PC-9 (cell line): ENCODE results near the gene COG1. TPM values are rescaled to one million over a fixed set of nuclear protein-coding genes. Genes with fewer than 3 reads are reported as not detected.

ENCODE experiments used
- BruUV-seq: library from RNA; stranded (reverse); fragments of 400-500 nt; replicated peaks from 2 replicates; lab custom pipeline; 2021; lab: Mats Ljungman, UMichigan
- CTCF ChIA-PET: fragments of 300-600 bp; sonication (Branson Sonifier 250); formaldehyde crosslinking; loops from one replicate; lab custom pipeline; 2022; ENCODE audit warnings: antibody characterized with exemption; lab: Charles Lee
- POLR2A ChIA-PET: fragments of 300-600 bp; sonication (Branson Sonifier 250); formaldehyde crosslinking; loops from one replicate; lab custom pipeline; 2022; ENCODE audit warnings: antibody characterized with exemption; ENCODE audit not compliant: unreplicated experiment; lab: Charles Lee
- DNase-seq, 2 experiments: peaks; one replicate each; pipeline versions ENCODE4 v3.0.0 to v3.0.0-alpha.2; 2015 to 2022; ENCODE audit warnings: mixed read lengths in 1 of 2
- H2AFZ ChIP-seq: fragments of 200-600 bp; sonication (generic); 2 replicates; pipeline ENCODE4 v1.8.1; 2017; ENCODE audit warnings: antibody characterized with exemption
- H3F3A ChIP-seq: fragments of 200-600 bp; sonication (generic); 2 replicates; pipeline ENCODE4 v1.8.1; 2017; ENCODE audit warnings: antibody characterized with exemption, mild to moderate bottlenecking, low read depth; ENCODE audit not compliant: insufficient read depth
- H3K27ac ChIP-seq: fragments of 200-600 bp; sonication (generic); 2 replicates; pipeline ENCODE4 v1.6.1; 2016; ENCODE audit warnings: mixed run types
- H3K27me3 ChIP-seq: fragments of 200-600 bp; sonication (generic); 2 replicates; pipeline ENCODE4 v1.6.1; 2016; ENCODE audit warnings: low read depth, mixed run types; ENCODE audit not compliant: insufficient read depth
- H3K36me3 ChIP-seq: fragments of 200-600 bp; sonication (generic); 2 replicates; pipeline ENCODE4 v1.6.1; 2016; ENCODE audit warnings: low read depth, mixed run types
- H3K4me1 ChIP-seq: fragments of 200-600 bp; sonication (generic); replicated peaks from 2 replicates; pipeline ENCODE4 v1.6.1; 2016; ENCODE audit warnings: mixed run types; ENCODE audit not compliant: insufficient read depth
- H3K4me2 ChIP-seq: fragments of 200-600 bp; sonication (generic); 2 replicates; pipeline ENCODE4 v1.6.1; 2017; ENCODE audit warnings: mixed run types
- H3K4me3 ChIP-seq: fragments of 200-600 bp; sonication (generic); 2 replicates; pipeline ENCODE4 v1.6.1; 2016; ENCODE audit warnings: mixed run types
- H3K79me2 ChIP-seq: fragments of 200-600 bp; sonication (generic); 2 replicates; pipeline ENCODE4 v1.6.1; 2017; ENCODE audit warnings: low read depth, mixed run types
- H3K9me2 ChIP-seq: fragments of 200-600 bp; sonication (generic); 2 replicates; pipeline ENCODE4 v1.8.1; 2017; ENCODE audit warnings: mild to moderate bottlenecking; ENCODE audit not compliant: insufficient read depth
- H3K9me3 ChIP-seq: fragments of 200-600 bp; sonication (generic); 2 replicates; pipeline ENCODE4 v1.8.1; 2016; ENCODE audit warnings: low read depth; ENCODE audit not compliant: insufficient read depth
- H4K20me1 ChIP-seq: fragments of 200-600 bp; sonication (generic); 2 replicates; pipeline ENCODE4 v1.8.1; 2017; ENCODE audit not compliant: insufficient read depth
- EZH2 ChIP-seq: fragments of 200-600 bp; sonication (generic); IDR thresholded peaks from 2 replicates; pipeline ENCODE4 v1.8.0; 2017; ENCODE audit warnings: antibody characterized with exemption, low read depth
- intact Hi-C: fragments of 100-400 bp; cut with micrococcal nuclease; formaldehyde crosslinking; loops from one replicate; pipeline ENCODE4 v1.10.0; 2022; ENCODE audit not compliant: unreplicated experiment
- total RNA-seq: library from RNA; stranded (reverse); gene quantifications from 2 replicates; pipeline ENCODE4 v1.2.3, GENCODE V29; 2021
- TF ChIP-seq, protein P1 (sequence below): fragments of 200-600 bp; sonication (generic); conservative IDR thresholded peaks from 2 replicates; pipeline ENCODE4 v1.6.1; 2017; ENCODE audit warnings: mixed run types, antibody characterized with exemption, mild to moderate bottlenecking, moderate library complexity

Gene COG1
- total RNA-seq, 1 experiment from 2014 or later: 24.8 TPM

DNA sequence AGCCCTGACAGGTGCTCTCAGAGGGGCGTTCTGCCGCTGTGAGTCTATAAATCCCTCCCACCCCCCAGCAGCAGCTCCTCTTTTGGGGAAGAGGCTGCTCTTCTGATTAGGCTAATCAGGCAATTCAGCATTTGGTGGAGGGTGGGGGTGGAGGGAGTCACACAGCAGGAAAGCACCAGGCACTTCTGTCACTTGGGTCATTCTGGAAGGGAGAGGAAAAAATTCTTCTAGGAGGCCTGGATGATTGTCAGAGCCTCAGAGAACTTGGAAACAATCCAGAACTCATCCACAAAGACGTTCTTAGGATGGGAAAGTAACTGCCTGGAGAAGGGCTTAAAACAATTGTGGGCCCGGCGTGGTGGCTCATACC, 35.3 kb upstream of the COG1 start:
- Histone ChIP-seq H3K4me1 (no peaks in the 10 kb centered on the region), H3K27ac (no peak overlapping the region), H3F3A (no peaks in the 10 kb centered on the region), H3K27me3 (no peaks in the 10 kb centered on the region), H3K79me2 (no peaks in the 10 kb centered on the region), H3K9me3 (no peaks in the 10 kb centered on the region), H3K4me3 (no peak overlapping the region), H2AFZ (no peak overlapping the region), H3K36me3 (no peaks in the 10 kb centered on the region), H4K20me1 (no peaks in the 10 kb centered on the region), H3K4me2 (no peak overlapping the region), H3K9me2 (no peaks in the 10 kb centered on the region)
- intact Hi-C loops: no loop called here
- no TSS peak for BruUV-seq
- TF ChIP-seq EZH2: no peak
- TF ChIP-seq, protein P1, sequence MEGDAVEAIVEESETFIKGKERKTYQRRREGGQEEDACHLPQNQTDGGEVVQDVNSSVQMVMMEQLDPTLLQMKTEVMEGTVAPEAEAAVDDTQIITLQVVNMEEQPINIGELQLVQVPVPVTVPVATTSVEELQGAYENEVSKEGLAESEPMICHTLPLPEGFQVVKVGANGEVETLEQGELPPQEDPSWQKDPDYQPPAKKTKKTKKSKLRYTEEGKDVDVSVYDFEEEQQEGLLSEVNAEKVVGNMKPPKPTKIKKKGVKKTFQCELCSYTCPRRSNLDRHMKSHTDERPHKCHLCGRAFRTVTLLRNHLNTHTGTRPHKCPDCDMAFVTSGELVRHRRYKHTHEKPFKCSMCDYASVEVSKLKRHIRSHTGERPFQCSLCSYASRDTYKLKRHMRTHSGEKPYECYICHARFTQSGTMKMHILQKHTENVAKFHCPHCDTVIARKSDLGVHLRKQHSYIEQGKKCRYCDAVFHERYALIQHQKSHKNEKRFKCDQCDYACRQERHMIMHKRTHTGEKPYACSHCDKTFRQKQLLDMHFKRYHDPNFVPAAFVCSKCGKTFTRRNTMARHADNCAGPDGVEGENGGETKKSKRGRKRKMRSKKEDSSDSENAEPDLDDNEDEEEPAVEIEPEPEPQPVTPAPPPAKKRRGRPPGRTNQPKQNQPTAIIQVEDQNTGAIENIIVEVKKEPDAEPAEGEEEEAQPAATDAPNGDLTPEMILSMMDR: no peak
- CTCF ChIA-PET: no interaction called here
- no peak for DNase-seq
- POLR2A ChIA-PET: no interaction called here

DNA sequence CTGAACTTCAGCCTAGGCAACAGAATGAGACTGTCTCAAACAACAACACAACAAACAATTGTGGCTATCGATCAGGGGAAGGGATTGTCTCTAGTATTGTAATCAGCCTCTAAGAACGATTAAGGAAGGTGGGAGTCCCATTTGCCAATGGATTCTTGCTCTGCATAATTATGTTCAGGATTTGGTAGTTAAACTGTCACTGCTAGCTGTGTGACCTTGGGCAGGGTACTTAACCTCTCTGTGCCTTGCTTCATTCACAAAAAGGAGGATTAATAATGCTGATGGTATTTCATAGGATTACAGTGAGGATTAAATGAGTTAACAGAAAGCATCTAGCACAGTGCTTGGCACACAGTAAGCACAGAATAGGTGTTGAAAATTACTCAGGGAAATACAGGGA, 34.7 kb upstream of the COG1 start:
- Histone ChIP-seq H3K9me3 (no peaks in the 10 kb centered on the region), H3F3A (no peaks in the 10 kb centered on the region), H2AFZ (no peak overlapping the region), H3K9me2 (no peaks in the 10 kb centered on the region), H3K79me2 (no peaks in the 10 kb centered on the region), H3K4me1 (no peaks in the 10 kb centered on the region), H3K27me3 (peaks cover under 1% of the 10 kb centered on the region; the same call in 1 of the 2 replicates), H3K27ac (no peak overlapping the region), H4K20me1 (no peaks in the 10 kb centered on the region), H3K36me3 (no peaks in the 10 kb centered on the region), H3K4me2 (no peak overlapping the region), H3K4me3 (no peak overlapping the region)
- ChIA-PET POLR2A (no interaction called here), CTCF (no interaction called here)
- no peak for TF ChIP-seq EZH2
- TF ChIP-seq, protein P1: no peak
- DNase-seq: no peak
- intact Hi-C loops: no loop called here
- BruUV-seq: no TSS peak

DNA sequence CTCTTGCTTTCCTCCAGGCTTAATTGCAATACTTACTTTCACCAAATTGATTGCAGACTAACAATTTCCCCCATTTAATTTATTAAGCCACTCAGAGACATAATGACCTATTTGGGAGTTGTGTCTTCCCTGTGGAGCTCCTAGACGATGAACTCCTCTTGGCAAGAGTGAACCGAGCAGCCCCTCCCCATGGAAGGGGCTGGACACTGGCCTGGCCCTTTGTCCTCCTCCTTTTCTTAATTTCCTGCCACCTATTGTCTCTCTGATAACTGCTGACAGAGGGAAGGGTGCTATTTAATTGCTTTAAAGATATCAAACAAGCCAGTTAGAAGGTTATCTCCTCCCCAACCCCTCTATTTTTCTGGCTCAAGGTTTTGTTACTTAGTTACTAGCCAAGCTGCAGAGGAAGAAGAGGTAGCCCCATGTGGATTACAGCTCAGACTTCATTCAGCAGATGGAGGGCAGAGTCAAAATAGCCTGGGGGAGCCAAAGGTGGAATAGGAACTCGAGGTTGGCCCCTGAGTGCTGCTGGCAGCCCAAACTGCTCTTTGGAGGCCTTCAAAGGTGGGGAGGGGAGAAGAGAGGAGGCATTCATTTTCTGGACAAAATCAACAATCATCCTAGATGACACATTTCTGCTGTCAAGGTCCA, 31.8 kb upstream of the COG1 start:
- POLR2A ChIA-PET: no interaction called here
- BruUV-seq: no TSS peak
- CTCF ChIA-PET: no interaction called here
- H3K4me1 ChIP-seq: no peaks in the 10 kb centered on the region
- no peaks in the 10 kb centered on the region for H4K20me1 ChIP-seq
- TF ChIP-seq, protein P1: no peak
- no peak for TF ChIP-seq EZH2
- no peaks in the 10 kb centered on the region for H3K9me2 ChIP-seq
- no peaks in the 10 kb centered on the region for H3K36me3 ChIP-seq
- H2AFZ ChIP-seq: no peak overlapping the region
- no peak overlapping the region for H3K4me2 ChIP-seq
- peaks cover 29% of the 10 kb centered on the region; the same call in 1 of the 2 replicates for H3K27me3 ChIP-seq
- H3K79me2 ChIP-seq: no peaks in the 10 kb centered on the region
- no peaks in the 10 kb centered on the region for H3F3A ChIP-seq
- H3K9me3 ChIP-seq: no peaks in the 10 kb centered on the region
- intact Hi-C loops: loop anchor here (10.0 kb wide), 1 partner anchor 156 kb away; no protein-coding TSS in a partner anchor
- no peak for DNase-seq
- H3K27ac ChIP-seq: no peak overlapping the region
- no peak overlapping the region for H3K4me3 ChIP-seq
